Measurements from ENCODE around the gene CLRN2.
A peak's percentile ranks its signal among the peaks of the same experiment; 100 is the strongest.

CLRN2 gene

GRCh38 chr4:17514865-17515264 lies at the start of gene CLRN2:
Gene CLRN2 (plus strand): TSS chr4:17515165. CDS start chr4:17515267, 102 bp downstream.
- DNase-seq (ENCODE audit: low spot score): no peak

- peak; percentile 52 for DNase-seq (ENCODE audit: low spot score)
Observed at GRCh38 chr4:17468619-17469221, 46.2 kb upstream of the CLRN2 start.

GRCh38 chr4:17469931-17470674 lies 44.9 kb upstream of the CLRN2 start:
- DNase-seq (ENCODE audit: low spot score): no peak

- no peak for DNase-seq (ENCODE audit: low spot score)
Observed at GRCh38 chr4:17475481-17475880, 39.5 kb upstream of the CLRN2 start.

GRCh38 chr4:17476853-17477252 lies 38.1 kb upstream of the CLRN2 start:
- no peak for DNase-seq (ENCODE audit: low spot score)

- DNase-seq (ENCODE audit: low spot score): no peak
Observed at GRCh38 chr4:17477774-17478472, 37.0 kb upstream of the CLRN2 start.

GRCh38 chr4:17480210-17480927 lies 34.6 kb upstream of the CLRN2 start:
- no peak for DNase-seq (ENCODE audit: low spot score)

GRCh38 chr4:17480955-17481354 lies 34.0 kb upstream of the CLRN2 start:
- no peak for DNase-seq (ENCODE audit: low spot score)

GRCh38 chr4:17482716-17483115 lies 32.2 kb upstream of the CLRN2 start:
- DNase-seq (ENCODE audit: low spot score): no peak

- DNase-seq (ENCODE audit: low spot score): no peak
Observed at GRCh38 chr4:17489123-17489522, 25.8 kb upstream of the CLRN2 start.

GRCh38 chr4:17489721-17490120 lies 25.2 kb upstream of the CLRN2 start:
- DNase-seq (ENCODE audit: low spot score): no peak

GRCh38 chr4:17490575-17491059 lies 24.3 kb upstream of the CLRN2 start:
- DNase-seq (ENCODE audit: low spot score): no peak

GRCh38 chr4:17491196-17491595 lies 23.8 kb upstream of the CLRN2 start:
- DNase-seq (ENCODE audit: low spot score): no peak

GRCh38 chr4:17492058-17492741 lies 22.8 kb upstream of the CLRN2 start:
- DNase-seq (ENCODE audit: low spot score): no peak

- no peak for DNase-seq (ENCODE audit: low spot score)
Observed at GRCh38 chr4:17492876-17493275, 22.1 kb upstream of the CLRN2 start.

- DNase-seq (ENCODE audit: low spot score): no peak
Observed at GRCh38 chr4:17493619-17494018, 21.3 kb upstream of the CLRN2 start.

GRCh38 chr4:17494258-17495190 lies 20.4 kb upstream of the CLRN2 start:
- DNase-seq (ENCODE audit: low spot score): peak; percentile 66

GRCh38 chr4:17497890-17498523 lies 17.0 kb upstream of the CLRN2 start:
- DNase-seq (ENCODE audit: low spot score): no peak

GRCh38 chr4:17500574-17500973 lies 14.4 kb upstream of the CLRN2 start:
- DNase-seq (ENCODE audit: low spot score): no peak

GRCh38 chr4:17502756-17503155 lies 12.2 kb upstream of the CLRN2 start:
- no peak for DNase-seq (ENCODE audit: low spot score)

All from Ammon's horn (tissue), 1 donor.